Hepatocyte (in vitro differentiated cells): Measurements from ENCODE around the gene LEP. TPM values are rescaled to one million over a fixed set of nuclear protein-coding genes. Genes with fewer than 3 reads are reported as not detected.
"Not testable (repeated sequence)": the region's sequence is repeated elsewhere in the genome, so short reads cannot be mapped to it uniquely, and the experiment has no call there.

Source experiments
- DNase-seq: peaks from one replicate; pipeline ENCODE4 v3.0.0-alpha.2; 2016; ENCODE audit warnings: low spot score
- H2AFZ ChIP-seq: fragments of 200-600 bp; sonication (generic); 2 replicates; pipeline ENCODE4 v1.6.0; 2016; ENCODE audit warnings: antibody characterized with exemption, mild to moderate bottlenecking
- H3K27ac ChIP-seq: fragments of 200-600 bp; sonication (generic); 2 replicates; pipeline ENCODE4 v1.5.1; 2016; ENCODE audit warnings: mild to moderate bottlenecking
- H3K27me3 ChIP-seq: fragments of 200-600 bp; sonication (generic); 2 replicates; pipeline ENCODE4 v1.6.1; 2016
- H3K36me3 ChIP-seq: fragments of 200-600 bp; sonication (generic); replicated peaks from 2 replicates; pipeline ENCODE4 v1.5.1; 2016; ENCODE audit warnings: low read depth; ENCODE audit not compliant: insufficient read depth
- H3K4me1 ChIP-seq: fragments of 200-600 bp; sonication (generic); 2 replicates; pipeline ENCODE4 v1.5.1; 2016; ENCODE audit warnings: mild to moderate bottlenecking, moderate library complexity; ENCODE audit not compliant: insufficient read depth
- H3K4me2 ChIP-seq: fragments of 200-600 bp; sonication (generic); 2 replicates; pipeline ENCODE4 v1.6.0; 2016
- H3K4me3 ChIP-seq: fragments of 200-600 bp; sonication (generic); 2 replicates; pipeline ENCODE4 v1.5.1; 2016; ENCODE audit warnings: mild to moderate bottlenecking
- H3K79me2 ChIP-seq: fragments of 200-600 bp; sonication (generic); 2 replicates; pipeline ENCODE4 v1.6.0; 2017; ENCODE audit warnings: mild to moderate bottlenecking
- H3K9me2 ChIP-seq: fragments of 200-600 bp; sonication (generic); replicated peaks from 2 replicates; pipeline ENCODE4 v1.6.0; 2017; ENCODE audit warnings: mild to moderate bottlenecking; ENCODE audit not compliant: insufficient read depth
- H3K9me3 ChIP-seq: fragments of 200-600 bp; sonication (generic); 2 replicates; pipeline ENCODE4 v1.5.1; 2016; ENCODE audit warnings: low read depth, mild to moderate bottlenecking
- H4K20me1 ChIP-seq: fragments of 200-600 bp; sonication (generic); 2 replicates; pipeline ENCODE4 v1.6.0; 2016; ENCODE audit warnings: mild to moderate bottlenecking; ENCODE audit not compliant: insufficient read depth, poor library complexity, severe bottlenecking
- CTCF ChIP-seq: fragments of 200-600 bp; sonication (generic); IDR thresholded peaks from 2 replicates; pipeline ENCODE4 v1.5.1; 2016; ENCODE audit warnings: antibody characterized with exemption, mild to moderate bottlenecking; ENCODE audit not compliant: poor library complexity
- EZH2 ChIP-seq: fragments of 200-600 bp; sonication (generic); IDR thresholded peaks from 2 replicates; pipeline ENCODE4 v1.6.1; 2016; ENCODE audit warnings: antibody characterized with exemption, mild to moderate bottlenecking, borderline replicate concordance
- EZH2phosphoT487 ChIP-seq: fragments of 200-600 bp; sonication (generic); IDR thresholded peaks from one replicate; pipeline ENCODE4 v1.6.1; 2018; ENCODE audit warnings: antibody characterized with exemption, mild to moderate bottlenecking, low read depth, moderate library complexity; ENCODE audit not compliant: unreplicated experiment, severe bottlenecking
- WGBS: methylation state at CpG from one replicate; pipeline ENCODE4 v1.1.6; 2016; ENCODE audit warnings: low lambda C conversion rate; ENCODE audit errors: missing lambda C conversion rate; 5-methylcytosine and 5-hydroxymethylcytosine counted together
- polyA plus RNA-seq: library from polyadenylated mRNA; unstranded; fragments of >200 nt; fragmentation: Nextera tagmentation; extraction: Ambion mirVana; gene quantifications from 2 replicates; pipeline ENCODE4 v1.2.1, GENCODE V29; 2016
- total RNA-seq: library from RNA; depleted of rRNA; stranded (reverse); fragments of >200 nt; gene quantifications from 2 replicates; pipeline ENCODE4 v1.2.3, GENCODE V29; 2014

LEP gene
- total and polyA plus RNA-seq, 2 experiments from 2014 or later = not detected

DNA sequence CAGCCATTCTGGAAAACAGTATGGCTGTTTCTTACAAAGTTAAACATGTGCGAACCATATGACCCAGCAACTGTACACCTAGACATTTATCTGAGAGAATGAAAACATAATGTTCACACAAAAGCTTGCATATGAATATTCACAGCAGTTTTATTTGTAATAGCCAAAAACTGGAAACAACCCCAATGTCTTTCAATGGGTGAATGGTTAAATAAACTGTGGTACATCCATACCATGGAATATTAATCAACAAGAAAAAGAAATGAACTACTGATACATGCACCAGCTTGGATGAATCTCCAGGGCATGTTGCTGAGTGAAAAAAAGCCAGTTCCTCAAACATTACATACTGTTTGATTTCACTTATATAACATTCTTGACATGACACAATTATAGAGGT lies 37.3 kb downstream of the LEP start:
- WGBS = 100% methylated on average over 1 of the region's 1 CpG
- Histone ChIP-seq H3K9me3 (peaks cover 4% of the 10 kb centered on the region), H3K27me3 (no peaks in the 10 kb centered on the region), H3K4me3 (no peak overlapping the region), H3K4me1 (no peaks in the 10 kb centered on the region), H2AFZ (no peak overlapping the region), H3K27ac (no peak overlapping the region), H3K79me2 (no peaks in the 10 kb centered on the region), H4K20me1 (no peaks in the 10 kb centered on the region), H3K4me2 (no peak overlapping the region), H3K36me3 (no peaks in the 10 kb centered on the region), H3K9me2 (no peaks in the 10 kb centered on the region)
- TF ChIP-seq EZH2phosphoT487 (no peak), EZH2 (no peak), CTCF (no peak)
- no peak for DNase-seq

GRCh38 chr7:128279124-128279713 lies 38.1 kb downstream of the LEP start:
- TF ChIP-seq EZH2phosphoT487 (no peak), EZH2 (no peak), CTCF (no peak)
- Histone ChIP-seq H3K36me3 (no peaks in the 10 kb centered on the region), H3K4me3 (no peak overlapping the region), H3K27me3 (no peaks in the 10 kb centered on the region), H3K79me2 (no peaks in the 10 kb centered on the region), H3K4me2 (no peak overlapping the region), H2AFZ (no peak overlapping the region), H3K4me1 (no peaks in the 10 kb centered on the region), H3K27ac (no peak overlapping the region), H4K20me1 (no peaks in the 10 kb centered on the region), H3K9me2 (no peaks in the 10 kb centered on the region), H3K9me3 (peaks cover 4% of the 10 kb centered on the region)
- DNase-seq = no peak
- 88% methylated on average over 6 of the region's 6 CpGs for WGBS

GRCh38 chr7:128280451-128280850 lies 39.4 kb downstream of the LEP start:
- not testable (repeated sequence) for H3K4me3 ChIP-seq, H2AFZ ChIP-seq, H3K27me3 ChIP-seq, H3K36me3 ChIP-seq, H3K79me2 ChIP-seq, H3K9me2 ChIP-seq, H3K4me2 ChIP-seq, DNase-seq, H3K27ac ChIP-seq, H3K9me3 ChIP-seq, H4K20me1 ChIP-seq, H3K4me1 ChIP-seq
- WGBS = 100% methylated on average over 1 of the region's 1 CpG

DNA sequence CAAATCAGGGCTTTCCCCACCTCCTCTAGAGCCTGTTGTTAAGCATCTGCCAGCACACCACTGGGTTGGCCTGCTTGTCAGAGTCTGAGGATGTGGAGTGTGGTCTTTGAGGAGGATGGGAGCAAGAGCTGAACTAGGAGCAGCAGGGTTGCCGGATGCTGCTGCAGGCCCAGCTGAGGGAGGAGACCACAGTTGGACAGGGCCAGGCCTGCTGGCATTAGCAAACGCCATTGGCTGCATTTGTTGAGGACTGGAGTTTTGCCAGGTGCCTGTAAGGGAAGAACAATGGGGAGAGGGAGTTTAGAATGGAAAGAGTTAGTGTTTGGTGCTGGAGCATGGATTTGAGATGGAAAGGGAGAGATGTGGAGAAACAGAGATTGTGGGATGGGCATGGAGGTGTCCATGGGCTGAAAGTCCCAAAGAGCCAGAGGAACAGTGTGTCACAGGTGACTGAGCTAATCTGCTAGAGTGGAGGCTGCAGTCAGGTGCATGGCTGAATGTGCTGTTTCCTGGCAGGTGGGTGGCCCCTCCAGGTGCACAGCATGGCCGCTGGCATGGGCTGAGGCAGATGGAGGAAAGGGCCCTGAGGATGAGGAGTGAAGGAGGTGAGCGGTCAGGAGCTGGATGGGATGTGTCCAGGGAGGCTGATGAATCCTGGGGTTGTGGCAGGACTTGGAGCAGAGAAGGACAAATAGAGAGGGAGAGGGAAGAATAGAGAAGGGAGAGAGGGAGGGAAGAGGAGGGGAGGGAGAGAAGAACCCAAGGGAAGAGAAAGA lies 40.7 kb downstream of the LEP start:
- Histone ChIP-seq H4K20me1 (no peaks in the 10 kb centered on the region), H3K4me2 (no peak overlapping the region), H3K9me3 (peaks cover 4% of the 10 kb centered on the region), H3K27ac (no peak overlapping the region), H3K9me2 (no peaks in the 10 kb centered on the region), H3K36me3 (no peaks in the 10 kb centered on the region), H3K4me1 (no peaks in the 10 kb centered on the region), H3K4me3 (no peak overlapping the region), H2AFZ (no peak overlapping the region), H3K27me3 (no peaks in the 10 kb centered on the region), H3K79me2 (no peaks in the 10 kb centered on the region)
- 93% methylated on average over 4 of the region's 4 CpGs for WGBS
- TF ChIP-seq EZH2 (no peak), EZH2phosphoT487 (no peak), CTCF (no peak)
- no peak for DNase-seq
